Suprapubic skin (tissue), 4 donors: ENCODE results near the gene THUMPD3.

Experiments
- CTCF ChIP-seq, 2 donors: fragments of 200-600 bp in 1 of 2; fragments of 450-650 bp in 1 of 2; sonication (generic) in 1 of 2; IDR thresholded peaks; one replicate each; pipeline ENCODE4 v1.5.1; 2016 to 2019; ENCODE audit warnings: antibody characterized with exemption in 2 of 2, mild to moderate bottlenecking in 1 of 2, moderate library complexity in 1 of 2
- POLR2A ChIP-seq, 2 donors: fragments of 450-650 bp; IDR thresholded peaks; one replicate each; pipeline ENCODE4 v1.6.1; 2017; ENCODE audit warnings: antibody characterized with exemption in 2 of 2, mild to moderate bottlenecking in 2 of 2, moderate library complexity in 2 of 2
- POLR2AphosphoS5 ChIP-seq, 3 donors: sonication (generic); formaldehyde crosslinking; IDR thresholded peaks; one replicate each; pipeline ENCODE4 v1.6.1; 2017; ENCODE audit warnings: antibody characterized with exemption in 3 of 3

GRCh38 chr3:9398700-9399336 is 36.0 kb downstream of the THUMPD3 start:
- TF ChIP-seq CTCF (IDR thresholded peaks at IDR 0.05) = no peak
- TF ChIP-seq POLR2A (IDR thresholded peaks at IDR 0.05) = no peak
- no peak for TF ChIP-seq POLR2AphosphoS5 (IDR thresholded peaks at IDR 0.05)
